ENCODE measurements around the gene GJA3.

- TF ChIP-seq SIN3A (IDR thresholded peaks at IDR 0.05; ENCODE audit: borderline replicate concordance, insufficient read depth, low read length) (no peak), REST (IDR thresholded peaks at IDR 0.05; ENCODE audit: insufficient read depth in 1 of 2, low read depth in 2 of 2, low read length in 2 of 2) (no peak), TAF1 (IDR thresholded peaks at IDR 0.05; ENCODE audit: borderline replicate concordance, insufficient read depth, low read length) (no peak), POLR2AphosphoS5 (IDR thresholded peaks at IDR 0.05; ENCODE audit: low read depth, low read length) (no peak), FOXP2 (optimal IDR thresholded peaks at IDR 0.05; ENCODE audit: borderline replicate concordance, extremely low read depth, extremely low read length, insufficient read depth) (no peak)
These were observed 49.1 kb upstream of the GJA3 start for GRCh38 chr13:20209948-20210347.
